Brain microvascular endothelial cell (primary cell): ENCODE measurements around the gene FGG.

Source experiments
- DNase-seq: peaks from one replicate; pipeline ENCODE4 v3.0.0-alpha.2; 2020
- H3K27ac ChIP-seq: fragments of 250-450 bp; sonication (Bioruptor Pico); 2 replicates; pipeline ENCODE4 v1.5.1; 2020; ENCODE audit warnings: mild to moderate bottlenecking, moderate library complexity
- H3K27me3 ChIP-seq: fragments of 250-450 bp; sonication (Bioruptor Pico); replicated peaks from 2 replicates; pipeline ENCODE4 v1.5.1; 2020; ENCODE audit warnings: mild to moderate bottlenecking
- H3K36me3 ChIP-seq: fragments of 250-450 bp; sonication (Bioruptor Pico); replicated peaks from 2 replicates; pipeline ENCODE4 v1.5.1; 2020; ENCODE audit warnings: mild to moderate bottlenecking
- H3K4me3 ChIP-seq: 2 replicates; pipeline ENCODE4 v1.5.1; 2011; ENCODE audit warnings: low read depth, mild to moderate bottlenecking, control low read depth, low read length, moderate library complexity
- CTCF ChIP-seq: IDR thresholded peaks from 2 replicates; pipeline ENCODE4 v1.5.1; 2011; ENCODE audit warnings: low read depth, mild to moderate bottlenecking, moderate library complexity, low read length, control low read depth, inconsistent platforms; ENCODE audit errors: missing control alignments
- in situ Hi-C: cut with HindIII; loops from 2 replicates; pipeline ENCODE4 v1.10.0; 2017; ENCODE audit warnings: low sequenced_read_pairs, low pct_ligation_motif_present

Gene FGG

GRCh38 chr4:154593868-154594267, 18.6 kb downstream of the FGG start:
- no peak for DNase-seq
- Histone ChIP-seq H3K36me3 (no peaks in the 10 kb centered on the region), H3K27ac (no peak overlapping the region), H3K4me3 (no peak overlapping the region), H3K27me3 (no peaks in the 10 kb centered on the region)
- in situ Hi-C loops: no loop called here
- no peak for TF ChIP-seq CTCF

- Histone ChIP-seq H3K27me3 (no peaks in the 10 kb centered on the region), H3K4me3 (no peak overlapping the region), H3K27ac (no peak overlapping the region), H3K36me3 (no peaks in the 10 kb centered on the region)
- in situ Hi-C loops: no loop called here
- no peak for DNase-seq
- no peak for TF ChIP-seq CTCF
These were observed 20.6 kb downstream of the FGG start for GRCh38 chr4:154591890-154592289.

GRCh38 chr4:154590329-154591006, 22.0 kb downstream of the FGG start, which contains the start of gene FGA:
Gene FGA, minus strand, starts transcription at chr4:154590742. Its CDS starts 55 bp downstream, at chr4:154590687.
- Histone ChIP-seq H3K27me3 (no peaks in the 10 kb centered on the region), H3K4me3 (no peak within 1 kb of the TSS), H3K36me3 (no peaks in the 10 kb centered on the region), H3K27ac (no peak within 1 kb of the TSS)
- no peak for TF ChIP-seq CTCF
- in situ Hi-C loops: no loop called here
- DNase-seq: no peak

- no peaks in the 10 kb centered on the region for H3K27me3 ChIP-seq
- H3K36me3 ChIP-seq: no peaks in the 10 kb centered on the region
- DNase-seq: no peak
- H3K27ac ChIP-seq: no peak overlapping the region
- TF ChIP-seq CTCF: no peak
- H3K4me3 ChIP-seq: no peak overlapping the region
- in situ Hi-C loops: no loop called here
These were observed 22.9 kb downstream of the FGG start for GRCh38 chr4:154589296-154590197.

- DNase-seq: no peak
- Histone ChIP-seq H3K4me3 (no peak overlapping the region), H3K27ac (no peak overlapping the region), H3K36me3 (no peaks in the 10 kb centered on the region), H3K27me3 (no peaks in the 10 kb centered on the region)
- in situ Hi-C loops: no loop called here
- no peak for TF ChIP-seq CTCF
These were observed 24.3 kb downstream of the FGG start for GRCh38 chr4:154588198-154588597.
